ENCODE results near the gene LDLRAP1.

Gene LDLRAP1

GRCh38 chr1:25544243-25544764 is 898 bp downstream of the LDLRAP1 start:
- no peak for DNase-seq

GRCh38 chr1:25544819-25545218 is 1.4 kb downstream of the LDLRAP1 start:
- DNase-seq = peak; percentile 41

GRCh38 chr1:25545767-25546166 is 2.4 kb downstream of the LDLRAP1 start:
- DNase-seq = no peak

GRCh38 chr1:25546193-25546592 is 2.8 kb downstream of the LDLRAP1 start:
- no peak for DNase-seq

- no peak for DNase-seq
Observed at GRCh38 chr1:25548601-25549000, 5.2 kb downstream of the LDLRAP1 start.

- DNase-seq = peak; percentile 79
Observed at GRCh38 chr1:25549273-25550154, 6.1 kb downstream of the LDLRAP1 start.

GRCh38 chr1:25550155-25550506 is 6.7 kb downstream of the LDLRAP1 start:
- DNase-seq = no peak

GRCh38 chr1:25550683-25551310 is 7.4 kb downstream of the LDLRAP1 start:
- DNase-seq = no peak

GRCh38 chr1:25553749-25554429 is 10.5 kb downstream of the LDLRAP1 start:
- no peak for DNase-seq

- no peak for DNase-seq
Observed at GRCh38 chr1:25554430-25554780, 11.0 kb downstream of the LDLRAP1 start.

GRCh38 chr1:25554886-25555752 is 11.7 kb downstream of the LDLRAP1 start:
- no peak for DNase-seq

GRCh38 chr1:25555753-25556092 is 12.3 kb downstream of the LDLRAP1 start:
- no peak for DNase-seq

GRCh38 chr1:25556132-25556670 is 12.8 kb downstream of the LDLRAP1 start:
- no peak for DNase-seq

GRCh38 chr1:25556791-25557476 is 13.5 kb downstream of the LDLRAP1 start:
- no peak for DNase-seq

- DNase-seq = no peak
Observed at GRCh38 chr1:25557543-25557942, 14.1 kb downstream of the LDLRAP1 start.

- DNase-seq = no peak
Observed at GRCh38 chr1:25559031-25559430, 15.6 kb downstream of the LDLRAP1 start.

GRCh38 chr1:25560001-25560400 is 16.6 kb downstream of the LDLRAP1 start:
- no peak for DNase-seq

- no peak for DNase-seq
Observed at GRCh38 chr1:25560788-25561187, 17.4 kb downstream of the LDLRAP1 start.

GRCh38 chr1:25561421-25562100 is 18.2 kb downstream of the LDLRAP1 start:
- no peak for DNase-seq

- DNase-seq = peak; percentile 48
Observed at GRCh38 chr1:25562101-25562927, 18.9 kb downstream of the LDLRAP1 start.

Measured in NCI-H510A (cell line).